Panc1 (cell line): Measurements from ENCODE around the gene OLIG1.

Experiments
- POLR2AphosphoS5 ChIP-seq: IDR thresholded peaks from 2 replicates; pipeline ENCODE4 v1.6.1; 2012; ENCODE audit warnings: mild to moderate bottlenecking, low read depth, low read length, moderate library complexity
- SIN3A ChIP-seq: IDR thresholded peaks from 2 replicates; pipeline ENCODE4 v1.6.1; 2012; ENCODE audit warnings: low read depth, mild to moderate bottlenecking, low read length, moderate library complexity, borderline replicate concordance; ENCODE audit not compliant: insufficient read depth
- TCF7L2 ChIP-seq: IDR thresholded peaks from 2 replicates; pipeline ENCODE4 v1.6.1; 2011; ENCODE audit warnings: mild to moderate bottlenecking, low read depth, low read length, inconsistent platforms
- TF ChIP-seq, protein P1 (sequence below): fragments of 450-650 bp; IDR thresholded peaks from 2 replicates; pipeline ENCODE4 v1.5.1; 2017; ENCODE audit warnings: mild to moderate bottlenecking
- TF ChIP-seq, protein P2 (sequence below), 2 experiments: IDR thresholded peaks; 2 replicates each; pipeline ENCODE4 v1.6.1; 2011 to 2012; ENCODE audit warnings: low read depth in 2 of 2, control low read depth in 1 of 2, low read length in 1 of 2, mild to moderate bottlenecking in 1 of 2, moderate library complexity in 1 of 2; ENCODE audit not compliant: insufficient read depth in 1 of 2

DNA sequence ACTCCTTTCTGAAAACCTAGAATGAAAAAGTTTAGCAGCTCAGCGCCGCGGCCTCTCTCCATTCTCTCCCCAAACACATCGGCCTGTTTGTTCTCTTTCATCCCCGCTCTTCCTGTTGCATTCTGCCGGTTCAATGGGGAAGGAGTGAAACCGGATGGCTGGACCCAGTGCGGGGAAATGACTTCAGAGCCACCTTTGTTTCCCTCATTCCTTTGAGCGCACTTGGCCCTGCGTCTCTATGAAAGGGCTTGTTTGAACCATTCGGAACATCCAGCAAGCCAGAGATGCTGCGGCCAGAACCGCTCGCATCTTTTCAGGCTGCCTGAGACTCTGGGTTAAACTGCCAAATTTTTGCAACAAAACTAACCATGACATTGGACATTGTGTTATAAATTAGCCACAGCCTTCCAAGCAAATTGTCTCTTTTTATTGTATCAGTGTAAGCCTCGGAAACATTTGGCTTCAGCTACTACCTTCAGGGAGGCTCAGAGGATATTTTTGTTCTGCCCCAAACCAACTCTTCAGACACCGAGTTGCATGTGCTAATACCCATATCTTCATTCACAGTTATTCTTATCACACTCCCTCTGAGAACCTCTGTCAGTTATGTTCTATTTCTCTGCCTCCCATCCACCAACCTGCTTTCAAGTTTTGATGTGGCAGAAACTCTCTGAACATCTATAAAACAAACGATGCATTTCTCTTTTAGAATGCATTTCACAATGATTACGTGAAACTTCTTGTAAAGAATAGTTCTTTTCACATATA, 5.1 kb upstream of the OLIG1 start:
- TF ChIP-seq, protein P1, sequence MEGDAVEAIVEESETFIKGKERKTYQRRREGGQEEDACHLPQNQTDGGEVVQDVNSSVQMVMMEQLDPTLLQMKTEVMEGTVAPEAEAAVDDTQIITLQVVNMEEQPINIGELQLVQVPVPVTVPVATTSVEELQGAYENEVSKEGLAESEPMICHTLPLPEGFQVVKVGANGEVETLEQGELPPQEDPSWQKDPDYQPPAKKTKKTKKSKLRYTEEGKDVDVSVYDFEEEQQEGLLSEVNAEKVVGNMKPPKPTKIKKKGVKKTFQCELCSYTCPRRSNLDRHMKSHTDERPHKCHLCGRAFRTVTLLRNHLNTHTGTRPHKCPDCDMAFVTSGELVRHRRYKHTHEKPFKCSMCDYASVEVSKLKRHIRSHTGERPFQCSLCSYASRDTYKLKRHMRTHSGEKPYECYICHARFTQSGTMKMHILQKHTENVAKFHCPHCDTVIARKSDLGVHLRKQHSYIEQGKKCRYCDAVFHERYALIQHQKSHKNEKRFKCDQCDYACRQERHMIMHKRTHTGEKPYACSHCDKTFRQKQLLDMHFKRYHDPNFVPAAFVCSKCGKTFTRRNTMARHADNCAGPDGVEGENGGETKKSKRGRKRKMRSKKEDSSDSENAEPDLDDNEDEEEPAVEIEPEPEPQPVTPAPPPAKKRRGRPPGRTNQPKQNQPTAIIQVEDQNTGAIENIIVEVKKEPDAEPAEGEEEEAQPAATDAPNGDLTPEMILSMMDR: no peak
- TF ChIP-seq POLR2AphosphoS5 (no peak), TCF7L2 (no peak), SIN3A (no peak)
- TF ChIP-seq, protein P2, sequence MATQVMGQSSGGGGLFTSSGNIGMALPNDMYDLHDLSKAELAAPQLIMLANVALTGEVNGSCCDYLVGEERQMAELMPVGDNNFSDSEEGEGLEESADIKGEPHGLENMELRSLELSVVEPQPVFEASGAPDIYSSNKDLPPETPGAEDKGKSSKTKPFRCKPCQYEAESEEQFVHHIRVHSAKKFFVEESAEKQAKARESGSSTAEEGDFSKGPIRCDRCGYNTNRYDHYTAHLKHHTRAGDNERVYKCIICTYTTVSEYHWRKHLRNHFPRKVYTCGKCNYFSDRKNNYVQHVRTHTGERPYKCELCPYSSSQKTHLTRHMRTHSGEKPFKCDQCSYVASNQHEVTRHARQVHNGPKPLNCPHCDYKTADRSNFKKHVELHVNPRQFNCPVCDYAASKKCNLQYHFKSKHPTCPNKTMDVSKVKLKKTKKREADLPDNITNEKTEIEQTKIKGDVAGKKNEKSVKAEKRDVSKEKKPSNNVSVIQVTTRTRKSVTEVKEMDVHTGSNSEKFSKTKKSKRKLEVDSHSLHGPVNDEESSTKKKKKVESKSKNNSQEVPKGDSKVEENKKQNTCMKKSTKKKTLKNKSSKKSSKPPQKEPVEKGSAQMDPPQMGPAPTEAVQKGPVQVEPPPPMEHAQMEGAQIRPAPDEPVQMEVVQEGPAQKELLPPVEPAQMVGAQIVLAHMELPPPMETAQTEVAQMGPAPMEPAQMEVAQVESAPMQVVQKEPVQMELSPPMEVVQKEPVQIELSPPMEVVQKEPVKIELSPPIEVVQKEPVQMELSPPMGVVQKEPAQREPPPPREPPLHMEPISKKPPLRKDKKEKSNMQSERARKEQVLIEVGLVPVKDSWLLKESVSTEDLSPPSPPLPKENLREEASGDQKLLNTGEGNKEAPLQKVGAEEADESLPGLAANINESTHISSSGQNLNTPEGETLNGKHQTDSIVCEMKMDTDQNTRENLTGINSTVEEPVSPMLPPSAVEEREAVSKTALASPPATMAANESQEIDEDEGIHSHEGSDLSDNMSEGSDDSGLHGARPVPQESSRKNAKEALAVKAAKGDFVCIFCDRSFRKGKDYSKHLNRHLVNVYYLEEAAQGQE (IDR thresholded peaks at IDR 0.05; ENCODE audit: insufficient read depth in 1 of 2, low read depth in 2 of 2, low read length in 1 of 2): no peak
